K562 (cell line): Measurements from ENCODE around the gene ATP8A1.

Source experiments
- KHSRP ChIP-seq: fragments of 450-650 bp; IDR thresholded peaks from 2 replicates; pipeline ENCODE4 v1.6.1; 2017
- MXI1 ChIP-seq: IDR thresholded peaks from 2 replicates; pipeline ENCODE4 v1.6.1; 2011; ENCODE audit warnings: low read depth, mild to moderate bottlenecking, improper control_type of control experiment, low read length
- SP1 ChIP-seq: sonication (generic); formaldehyde crosslinking; IDR thresholded peaks from 2 replicates; pipeline ENCODE4 v1.8.1; 2022; ENCODE audit warnings: mild to moderate bottlenecking, missing genetic modification reagents
- ZNF431 ChIP-seq: sonication (generic); formaldehyde crosslinking; IDR thresholded peaks from 2 replicates; pipeline ENCODE4 v1.8.0; 2022; ENCODE audit warnings: mild to moderate bottlenecking, missing genetic modification reagents
- ZNF57 ChIP-seq: fragments of 450-650 bp; formaldehyde crosslinking; IDR thresholded peaks from 2 replicates; pipeline ENCODE4 v1.4.0; 2020; ENCODE audit warnings: mild to moderate bottlenecking, moderate library complexity
- ZNF717 ChIP-seq: fragments of 250-450 bp; sonication (Bioruptor Pico); IDR thresholded peaks from 2 replicates; pipeline ENCODE4 v1.5.0; 2021
- TF ChIP-seq, protein P1 (sequence below), 3 experiments: IDR thresholded peaks in 2 of 3; conservative IDR thresholded peaks in 1 of 3; 2 replicates each; pipeline ENCODE4 v1.5.1; 2011 to 2012; ENCODE audit warnings: low read length in 3 of 3, mild to moderate bottlenecking in 3 of 3, control low read depth in 2 of 3, improper control_type of control experiment in 1 of 3, inconsistent platforms in 1 of 3, low read depth in 1 of 3, mixed read lengths in 1 of 3, moderate library complexity in 1 of 3; ENCODE audit not compliant: insufficient read depth in 2 of 3
- TF ChIP-seq, protein P2 (sequence below): fragments of 150-350 bp; conservative IDR thresholded peaks from 2 replicates; pipeline ENCODE4 v1.6.1; 2014; ENCODE audit warnings: low read length
- TF ChIP-seq, protein P3 (sequence below): sonication (generic); formaldehyde crosslinking; IDR thresholded peaks from 2 replicates; pipeline ENCODE4 v1.8.1; 2023; ENCODE audit warnings: mild to moderate bottlenecking, missing genetic modification reagents

DNA sequence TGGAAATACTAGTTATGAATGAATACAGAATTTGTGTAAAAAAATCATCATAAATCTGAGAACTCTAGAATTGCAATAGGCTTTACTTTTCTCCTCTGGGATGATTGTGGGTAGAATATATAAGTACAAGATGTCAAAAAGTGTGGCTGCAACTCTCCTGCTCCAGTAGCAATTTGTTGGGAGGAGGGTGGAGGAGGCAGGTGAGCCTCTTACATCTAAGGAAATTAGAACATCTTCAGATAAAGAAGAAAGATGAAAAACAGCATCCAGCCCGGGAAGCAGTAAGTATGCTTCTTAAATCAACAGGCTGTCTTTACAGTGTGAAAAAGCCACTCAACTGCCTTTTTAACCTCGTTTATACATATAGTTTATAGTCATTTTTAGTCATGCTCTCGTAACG lies 83.7 kb downstream of the ATP8A1 start:
- TF ChIP-seq, protein P1, sequence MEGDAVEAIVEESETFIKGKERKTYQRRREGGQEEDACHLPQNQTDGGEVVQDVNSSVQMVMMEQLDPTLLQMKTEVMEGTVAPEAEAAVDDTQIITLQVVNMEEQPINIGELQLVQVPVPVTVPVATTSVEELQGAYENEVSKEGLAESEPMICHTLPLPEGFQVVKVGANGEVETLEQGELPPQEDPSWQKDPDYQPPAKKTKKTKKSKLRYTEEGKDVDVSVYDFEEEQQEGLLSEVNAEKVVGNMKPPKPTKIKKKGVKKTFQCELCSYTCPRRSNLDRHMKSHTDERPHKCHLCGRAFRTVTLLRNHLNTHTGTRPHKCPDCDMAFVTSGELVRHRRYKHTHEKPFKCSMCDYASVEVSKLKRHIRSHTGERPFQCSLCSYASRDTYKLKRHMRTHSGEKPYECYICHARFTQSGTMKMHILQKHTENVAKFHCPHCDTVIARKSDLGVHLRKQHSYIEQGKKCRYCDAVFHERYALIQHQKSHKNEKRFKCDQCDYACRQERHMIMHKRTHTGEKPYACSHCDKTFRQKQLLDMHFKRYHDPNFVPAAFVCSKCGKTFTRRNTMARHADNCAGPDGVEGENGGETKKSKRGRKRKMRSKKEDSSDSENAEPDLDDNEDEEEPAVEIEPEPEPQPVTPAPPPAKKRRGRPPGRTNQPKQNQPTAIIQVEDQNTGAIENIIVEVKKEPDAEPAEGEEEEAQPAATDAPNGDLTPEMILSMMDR (IDR thresholded peaks at IDR 0.05 in 2 of 3, conservative IDR thresholded peaks at IDR 0.05 in 1 of 3; ENCODE audit: insufficient read depth in 2 of 3, low read depth in 1 of 3, low read length in 3 of 3) = no peak
- TF ChIP-seq ZNF717 (no peak), MXI1 (no peak), KHSRP (no peak), ZNF431 (CRISPR knock-in tag) (no peak), ZNF57 (no peak), SP1 (CRISPR knock-in tag) (no peak)
- TF ChIP-seq, protein P2, sequence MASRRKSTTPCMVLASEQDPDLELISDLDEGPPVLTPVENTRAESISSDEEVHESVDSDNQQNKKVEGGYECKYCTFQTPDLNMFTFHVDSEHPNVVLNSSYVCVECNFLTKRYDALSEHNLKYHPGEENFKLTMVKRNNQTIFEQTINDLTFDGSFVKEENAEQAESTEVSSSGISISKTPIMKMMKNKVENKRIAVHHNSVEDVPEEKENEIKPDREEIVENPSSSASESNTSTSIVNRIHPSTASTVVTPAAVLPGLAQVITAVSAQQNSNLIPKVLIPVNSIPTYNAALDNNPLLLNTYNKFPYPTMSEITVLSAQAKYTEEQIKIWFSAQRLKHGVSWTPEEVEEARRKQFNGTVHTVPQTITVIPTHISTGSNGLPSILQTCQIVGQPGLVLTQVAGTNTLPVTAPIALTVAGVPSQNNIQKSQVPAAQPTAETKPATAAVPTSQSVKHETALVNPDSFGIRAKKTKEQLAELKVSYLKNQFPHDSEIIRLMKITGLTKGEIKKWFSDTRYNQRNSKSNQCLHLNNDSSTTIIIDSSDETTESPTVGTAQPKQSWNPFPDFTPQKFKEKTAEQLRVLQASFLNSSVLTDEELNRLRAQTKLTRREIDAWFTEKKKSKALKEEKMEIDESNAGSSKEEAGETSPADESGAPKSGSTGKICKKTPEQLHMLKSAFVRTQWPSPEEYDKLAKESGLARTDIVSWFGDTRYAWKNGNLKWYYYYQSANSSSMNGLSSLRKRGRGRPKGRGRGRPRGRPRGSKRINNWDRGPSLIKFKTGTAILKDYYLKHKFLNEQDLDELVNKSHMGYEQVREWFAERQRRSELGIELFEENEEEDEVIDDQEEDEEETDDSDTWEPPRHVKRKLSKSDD = no peak
- TF ChIP-seq, protein P3, sequence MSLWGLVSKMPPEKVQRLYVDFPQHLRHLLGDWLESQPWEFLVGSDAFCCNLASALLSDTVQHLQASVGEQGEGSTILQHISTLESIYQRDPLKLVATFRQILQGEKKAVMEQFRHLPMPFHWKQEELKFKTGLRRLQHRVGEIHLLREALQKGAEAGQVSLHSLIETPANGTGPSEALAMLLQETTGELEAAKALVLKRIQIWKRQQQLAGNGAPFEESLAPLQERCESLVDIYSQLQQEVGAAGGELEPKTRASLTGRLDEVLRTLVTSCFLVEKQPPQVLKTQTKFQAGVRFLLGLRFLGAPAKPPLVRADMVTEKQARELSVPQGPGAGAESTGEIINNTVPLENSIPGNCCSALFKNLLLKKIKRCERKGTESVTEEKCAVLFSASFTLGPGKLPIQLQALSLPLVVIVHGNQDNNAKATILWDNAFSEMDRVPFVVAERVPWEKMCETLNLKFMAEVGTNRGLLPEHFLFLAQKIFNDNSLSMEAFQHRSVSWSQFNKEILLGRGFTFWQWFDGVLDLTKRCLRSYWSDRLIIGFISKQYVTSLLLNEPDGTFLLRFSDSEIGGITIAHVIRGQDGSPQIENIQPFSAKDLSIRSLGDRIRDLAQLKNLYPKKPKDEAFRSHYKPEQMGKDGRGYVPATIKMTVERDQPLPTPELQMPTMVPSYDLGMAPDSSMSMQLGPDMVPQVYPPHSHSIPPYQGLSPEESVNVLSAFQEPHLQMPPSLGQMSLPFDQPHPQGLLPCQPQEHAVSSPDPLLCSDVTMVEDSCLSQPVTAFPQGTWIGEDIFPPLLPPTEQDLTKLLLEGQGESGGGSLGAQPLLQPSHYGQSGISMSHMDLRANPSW (CRISPR knock-in tag) = no peak
